Neural crest cell (in vitro differentiated cells): Measurements from ENCODE around the gene IVD. TPM values are rescaled to one million over a fixed set of nuclear protein-coding genes. Genes with fewer than 3 reads are reported as not detected.

ENCODE experiments used
- DNase-seq: peaks from one replicate; pipeline ENCODE4 v3.0.0; 2021; ENCODE audit warnings: low read depth, mixed read lengths, low spot score
- H3K27ac Mint-ChIP-seq: one replicate; pipeline ENCODE4 v1.8.0; 2021; ENCODE audit warnings: mild to moderate bottlenecking, mixed read lengths; ENCODE audit not compliant: unreplicated experiment
- H3K27me3 Mint-ChIP-seq: 2 replicates; pipeline ENCODE4 v1.8.0; 2021; ENCODE audit warnings: low read depth, mild to moderate bottlenecking, mixed read lengths
- H3K36me3 Mint-ChIP-seq: 2 replicates; pipeline ENCODE4 v1.8.0; 2021; ENCODE audit warnings: low read depth, mild to moderate bottlenecking, mixed read lengths
- H3K4me1 Mint-ChIP-seq: 2 replicates; pipeline ENCODE4 v1.8.0; 2021; ENCODE audit warnings: mixed read lengths
- H3K4me3 Mint-ChIP-seq: one replicate; pipeline ENCODE4 v1.8.0; 2021; ENCODE audit warnings: mild to moderate bottlenecking, mixed read lengths
- H3K9me3 Mint-ChIP-seq: 2 replicates; pipeline ENCODE4 v1.8.0; 2021; ENCODE audit warnings: mixed read lengths
- total RNA-seq: library from RNA; stranded (reverse); gene quantifications from 2 replicates; pipeline ENCODE4 v1.2.1, GENCODE V29; 2021
- TF ChIP-seq, protein P1 (sequence below): fragments of 200-600 bp; sonication (generic); conservative IDR thresholded peaks from 2 replicates; pipeline ENCODE4 v1.5.0; 2021; ENCODE audit warnings: antibody characterized with exemption, mild to moderate bottlenecking

IVD gene
- total RNA-seq, 1 donor from 2014 or later: 81.4 TPM

DNA sequence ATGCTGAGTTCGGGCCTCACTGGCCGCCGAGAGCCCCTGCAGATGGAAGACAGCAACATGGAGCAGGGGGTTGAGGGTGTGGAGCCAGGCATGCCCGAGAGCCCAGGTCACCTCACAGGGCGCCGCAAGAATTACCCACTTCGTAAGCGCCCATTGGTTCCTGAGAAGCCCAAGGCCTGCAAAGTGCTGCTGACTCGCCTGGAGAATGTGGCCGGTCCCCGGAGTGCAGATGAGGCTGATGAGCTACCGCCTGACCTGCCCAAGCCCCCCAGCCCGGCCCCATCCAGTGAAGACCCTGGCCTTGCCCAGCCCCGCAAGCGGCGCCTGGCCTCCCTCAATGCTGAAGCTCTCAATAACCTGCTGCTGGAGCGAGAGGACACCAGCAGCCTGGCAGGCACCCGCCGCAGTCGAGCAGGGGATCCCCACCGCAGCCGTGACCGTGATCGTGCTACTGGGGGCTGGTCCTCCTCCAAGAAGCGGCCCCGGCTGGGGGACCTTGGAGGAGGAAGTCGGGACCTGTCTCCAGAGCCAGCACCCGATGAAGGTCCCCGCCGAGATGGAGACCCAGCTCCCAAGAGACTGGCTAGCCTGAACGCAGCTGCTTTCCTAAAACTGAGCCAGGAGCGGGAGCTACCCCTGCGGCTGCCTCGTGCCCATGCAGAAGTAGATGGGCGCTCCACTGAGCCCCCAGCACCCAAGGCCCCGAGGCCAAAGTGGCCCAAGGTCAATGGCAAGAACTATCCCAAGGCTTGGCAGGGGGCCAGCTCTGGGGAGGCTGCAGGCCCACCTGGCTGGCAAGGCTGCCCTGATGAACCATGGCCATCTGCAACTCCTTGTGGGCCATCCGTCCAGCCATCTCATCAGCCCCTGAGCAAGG lies 53.1 kb downstream of the IVD start:
- H3K27me3 Mint-ChIP-seq: no peaks in the 10 kb centered on the region
- H3K9me3 Mint-ChIP-seq: no peaks in the 10 kb centered on the region
- no peaks in the 10 kb centered on the region for H3K36me3 Mint-ChIP-seq
- TF ChIP-seq, protein P1, sequence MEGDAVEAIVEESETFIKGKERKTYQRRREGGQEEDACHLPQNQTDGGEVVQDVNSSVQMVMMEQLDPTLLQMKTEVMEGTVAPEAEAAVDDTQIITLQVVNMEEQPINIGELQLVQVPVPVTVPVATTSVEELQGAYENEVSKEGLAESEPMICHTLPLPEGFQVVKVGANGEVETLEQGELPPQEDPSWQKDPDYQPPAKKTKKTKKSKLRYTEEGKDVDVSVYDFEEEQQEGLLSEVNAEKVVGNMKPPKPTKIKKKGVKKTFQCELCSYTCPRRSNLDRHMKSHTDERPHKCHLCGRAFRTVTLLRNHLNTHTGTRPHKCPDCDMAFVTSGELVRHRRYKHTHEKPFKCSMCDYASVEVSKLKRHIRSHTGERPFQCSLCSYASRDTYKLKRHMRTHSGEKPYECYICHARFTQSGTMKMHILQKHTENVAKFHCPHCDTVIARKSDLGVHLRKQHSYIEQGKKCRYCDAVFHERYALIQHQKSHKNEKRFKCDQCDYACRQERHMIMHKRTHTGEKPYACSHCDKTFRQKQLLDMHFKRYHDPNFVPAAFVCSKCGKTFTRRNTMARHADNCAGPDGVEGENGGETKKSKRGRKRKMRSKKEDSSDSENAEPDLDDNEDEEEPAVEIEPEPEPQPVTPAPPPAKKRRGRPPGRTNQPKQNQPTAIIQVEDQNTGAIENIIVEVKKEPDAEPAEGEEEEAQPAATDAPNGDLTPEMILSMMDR: no peak
- peaks cover 14% of the 10 kb centered on the region for H3K4me1 Mint-ChIP-seq
- no peak overlapping the region for H3K27ac Mint-ChIP-seq
- DNase-seq: no peak
- no peak overlapping the region for H3K4me3 Mint-ChIP-seq

DNA sequence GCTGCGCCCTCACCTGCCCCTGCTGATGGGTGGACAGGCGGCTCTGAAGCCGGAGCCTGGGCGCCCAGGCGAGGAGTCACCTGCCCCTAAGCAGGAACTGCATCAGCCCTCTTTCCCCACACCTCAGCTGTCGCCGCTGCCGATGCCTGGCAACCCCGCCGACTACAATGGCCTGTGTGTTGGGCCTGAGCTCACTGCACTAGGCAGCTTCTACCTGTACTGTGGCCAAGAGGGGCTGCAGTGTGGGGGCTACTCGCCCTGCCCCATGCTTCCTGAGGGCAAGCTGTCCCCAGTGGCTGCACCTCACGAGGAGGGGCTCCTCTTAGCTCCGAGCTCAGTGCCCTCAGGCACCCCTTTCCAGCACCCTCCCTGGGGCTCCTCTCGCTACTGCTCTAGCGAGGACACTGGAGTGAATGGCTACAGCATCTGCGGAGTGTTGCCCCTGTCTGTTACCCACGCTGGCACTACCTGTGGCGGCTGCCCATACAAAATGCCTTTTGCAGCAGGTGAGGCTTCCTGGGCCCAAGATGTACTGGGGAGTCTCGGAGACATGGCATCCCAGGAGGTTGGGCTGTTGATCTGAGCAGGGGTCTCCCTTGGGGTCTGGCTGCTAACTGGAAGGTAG lies 53.9 kb downstream of the IVD start:
- H3K4me1 Mint-ChIP-seq: peaks cover 7% of the 10 kb centered on the region
- no peaks in the 10 kb centered on the region for H3K9me3 Mint-ChIP-seq
- no peaks in the 10 kb centered on the region for H3K27me3 Mint-ChIP-seq
- H3K36me3 Mint-ChIP-seq: no peaks in the 10 kb centered on the region
- TF ChIP-seq, protein P1: no peak
- no peak for DNase-seq
- H3K27ac Mint-ChIP-seq: no peak overlapping the region
- H3K4me3 Mint-ChIP-seq: no peak overlapping the region

DNA sequence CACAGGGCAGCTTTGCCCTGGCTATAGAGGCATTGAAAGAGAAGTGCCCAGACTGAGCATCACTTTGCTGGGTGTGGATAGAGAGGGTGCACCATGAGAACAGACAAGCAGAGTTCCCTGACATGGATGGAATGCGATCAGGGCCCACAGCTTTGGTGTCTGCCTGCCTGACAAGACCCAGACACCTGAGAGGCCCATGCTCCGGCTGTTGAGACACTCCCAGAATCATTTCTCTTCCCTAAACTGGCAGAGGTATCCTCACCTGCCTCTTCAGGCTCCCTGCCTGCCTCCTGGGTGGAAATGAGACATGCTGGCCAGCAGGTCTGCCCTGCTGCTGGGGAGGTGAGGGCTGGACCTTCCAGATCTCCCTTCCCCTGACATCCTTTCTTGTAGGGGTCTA lies 54.8 kb downstream of the IVD start:
- TF ChIP-seq, protein P1: no peak
- H3K27ac Mint-ChIP-seq: no peak overlapping the region
- no peaks in the 10 kb centered on the region for H3K9me3 Mint-ChIP-seq
- H3K4me3 Mint-ChIP-seq: no peak overlapping the region
- H3K4me1 Mint-ChIP-seq: no peaks in the 10 kb centered on the region
- no peaks in the 10 kb centered on the region for H3K27me3 Mint-ChIP-seq
- no peaks in the 10 kb centered on the region for H3K36me3 Mint-ChIP-seq
- no peak for DNase-seq

DNA sequence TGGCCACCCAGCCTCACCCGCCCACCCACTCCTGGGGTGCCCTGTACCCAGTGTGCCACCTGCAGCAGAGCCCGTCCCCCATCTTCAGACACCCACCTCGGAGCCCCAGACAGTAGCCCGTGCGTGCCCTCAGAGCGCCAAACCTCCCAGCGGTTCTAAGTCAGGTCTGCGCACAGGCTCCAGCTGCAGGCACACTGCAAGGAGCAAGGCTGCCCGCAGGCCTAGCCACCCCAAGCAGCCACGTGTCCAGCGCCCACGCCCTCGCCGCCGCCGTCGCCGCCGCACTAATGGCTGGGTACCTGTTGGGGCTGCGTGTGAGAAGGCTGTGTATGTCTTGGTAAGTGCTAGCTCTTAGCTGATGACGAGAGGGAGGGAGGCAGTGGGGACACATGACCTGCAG lies 56.4 kb downstream of the IVD start:
- Mint-ChIP-seq H3K27me3 (no peaks in the 10 kb centered on the region), H3K4me3 (no peak overlapping the region), H3K36me3 (no peaks in the 10 kb centered on the region), H3K27ac (no peak overlapping the region), H3K9me3 (no peaks in the 10 kb centered on the region), H3K4me1 (no peaks in the 10 kb centered on the region)
- DNase-seq: no peak
- TF ChIP-seq, protein P1: no peak

DNA sequence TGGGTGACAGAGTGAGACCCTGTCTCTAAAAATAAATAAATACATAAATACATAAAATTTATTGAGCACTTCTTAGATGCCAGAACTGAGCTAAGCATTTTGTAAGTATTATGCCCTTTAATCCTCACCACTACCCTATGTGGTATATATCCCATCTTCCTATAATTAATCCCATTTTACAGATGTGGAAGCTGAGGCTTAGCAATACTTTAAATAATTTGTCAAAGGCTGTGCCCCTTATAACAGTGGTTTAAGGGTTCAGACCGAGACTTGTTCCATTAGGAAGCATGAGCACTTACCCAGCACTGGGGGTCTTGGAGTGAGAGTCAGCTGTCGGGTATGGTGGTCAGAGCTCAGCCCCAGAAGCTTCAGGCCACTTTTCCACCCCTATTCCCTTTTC lies 57.7 kb downstream of the IVD start:
- DNase-seq: no peak
- Mint-ChIP-seq H3K4me3 (no peak overlapping the region), H3K4me1 (no peaks in the 10 kb centered on the region), H3K27ac (no peak overlapping the region), H3K27me3 (no peaks in the 10 kb centered on the region), H3K36me3 (no peaks in the 10 kb centered on the region), H3K9me3 (no peaks in the 10 kb centered on the region)
- TF ChIP-seq, protein P1: no peak
